Measurements from ENCODE around the gene SELENOV.
A peak's percentile ranks its signal among the peaks of the same experiment; 100 is the strongest.

The SELENOV gene, protein sequence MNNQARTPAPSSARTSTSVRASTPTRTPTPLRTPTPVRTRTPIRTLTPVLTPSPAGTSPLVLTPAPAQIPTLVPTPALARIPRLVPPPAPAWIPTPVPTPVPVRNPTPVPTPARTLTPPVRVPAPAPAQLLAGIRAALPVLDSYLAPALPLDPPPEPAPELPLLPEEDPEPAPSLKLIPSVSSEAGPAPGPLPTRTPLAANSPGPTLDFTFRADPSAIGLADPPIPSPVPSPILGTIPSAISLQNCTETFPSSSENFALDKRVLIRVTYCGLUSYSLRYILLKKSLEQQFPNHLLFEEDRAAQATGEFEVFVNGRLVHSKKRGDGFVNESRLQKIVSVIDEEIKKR

DNA sequence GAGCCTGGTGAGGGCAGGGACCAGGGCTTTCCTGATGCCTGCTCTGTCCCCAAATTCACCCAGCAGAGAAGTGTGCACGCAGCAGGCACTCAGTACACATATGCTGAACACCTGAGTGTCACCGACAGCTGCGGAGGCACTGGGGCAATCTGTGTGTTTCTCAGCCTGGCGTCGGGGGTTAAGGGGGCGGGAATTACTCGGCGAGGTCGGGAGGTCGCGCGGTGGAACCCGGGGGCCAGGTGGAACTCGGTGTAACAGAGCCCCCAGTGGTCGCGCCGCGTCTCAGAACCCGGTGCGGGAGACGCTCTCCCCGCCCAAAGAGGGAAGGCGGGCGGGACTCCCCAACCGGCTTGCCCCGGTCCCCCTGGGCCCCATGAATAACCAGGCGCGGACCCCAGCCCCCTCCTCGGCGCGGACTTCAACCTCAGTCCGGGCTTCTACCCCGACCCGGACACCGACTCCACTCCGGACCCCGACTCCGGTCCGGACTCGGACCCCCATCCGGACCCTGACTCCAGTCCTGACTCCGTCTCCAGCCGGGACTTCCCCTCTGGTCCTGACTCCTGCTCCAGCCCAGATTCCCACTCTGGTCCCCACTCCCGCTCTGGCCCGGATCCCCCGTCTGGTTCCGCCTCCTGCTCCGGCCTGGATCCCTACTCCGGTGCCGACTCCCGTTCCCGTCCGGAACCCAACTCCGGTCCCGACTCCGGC, at the start of gene SELENOV:
TSS of gene SELENOV (plus strand) at position 300 of the 711 bp plus-strand sequence. CDS start at position 374, 74 bp downstream.
- DNase-seq (ENCODE audit: low spot score), result no peak
- Histone ChIP-seq H3K4me3 (peak within 1 kb of the TSS; percentile 63), H3K27ac (no peak within 1 kb of the TSS)
- TF ChIP-seq, protein P1, sequence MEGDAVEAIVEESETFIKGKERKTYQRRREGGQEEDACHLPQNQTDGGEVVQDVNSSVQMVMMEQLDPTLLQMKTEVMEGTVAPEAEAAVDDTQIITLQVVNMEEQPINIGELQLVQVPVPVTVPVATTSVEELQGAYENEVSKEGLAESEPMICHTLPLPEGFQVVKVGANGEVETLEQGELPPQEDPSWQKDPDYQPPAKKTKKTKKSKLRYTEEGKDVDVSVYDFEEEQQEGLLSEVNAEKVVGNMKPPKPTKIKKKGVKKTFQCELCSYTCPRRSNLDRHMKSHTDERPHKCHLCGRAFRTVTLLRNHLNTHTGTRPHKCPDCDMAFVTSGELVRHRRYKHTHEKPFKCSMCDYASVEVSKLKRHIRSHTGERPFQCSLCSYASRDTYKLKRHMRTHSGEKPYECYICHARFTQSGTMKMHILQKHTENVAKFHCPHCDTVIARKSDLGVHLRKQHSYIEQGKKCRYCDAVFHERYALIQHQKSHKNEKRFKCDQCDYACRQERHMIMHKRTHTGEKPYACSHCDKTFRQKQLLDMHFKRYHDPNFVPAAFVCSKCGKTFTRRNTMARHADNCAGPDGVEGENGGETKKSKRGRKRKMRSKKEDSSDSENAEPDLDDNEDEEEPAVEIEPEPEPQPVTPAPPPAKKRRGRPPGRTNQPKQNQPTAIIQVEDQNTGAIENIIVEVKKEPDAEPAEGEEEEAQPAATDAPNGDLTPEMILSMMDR (IDR thresholded peaks at IDR 0.05), result no peak

DNA sequence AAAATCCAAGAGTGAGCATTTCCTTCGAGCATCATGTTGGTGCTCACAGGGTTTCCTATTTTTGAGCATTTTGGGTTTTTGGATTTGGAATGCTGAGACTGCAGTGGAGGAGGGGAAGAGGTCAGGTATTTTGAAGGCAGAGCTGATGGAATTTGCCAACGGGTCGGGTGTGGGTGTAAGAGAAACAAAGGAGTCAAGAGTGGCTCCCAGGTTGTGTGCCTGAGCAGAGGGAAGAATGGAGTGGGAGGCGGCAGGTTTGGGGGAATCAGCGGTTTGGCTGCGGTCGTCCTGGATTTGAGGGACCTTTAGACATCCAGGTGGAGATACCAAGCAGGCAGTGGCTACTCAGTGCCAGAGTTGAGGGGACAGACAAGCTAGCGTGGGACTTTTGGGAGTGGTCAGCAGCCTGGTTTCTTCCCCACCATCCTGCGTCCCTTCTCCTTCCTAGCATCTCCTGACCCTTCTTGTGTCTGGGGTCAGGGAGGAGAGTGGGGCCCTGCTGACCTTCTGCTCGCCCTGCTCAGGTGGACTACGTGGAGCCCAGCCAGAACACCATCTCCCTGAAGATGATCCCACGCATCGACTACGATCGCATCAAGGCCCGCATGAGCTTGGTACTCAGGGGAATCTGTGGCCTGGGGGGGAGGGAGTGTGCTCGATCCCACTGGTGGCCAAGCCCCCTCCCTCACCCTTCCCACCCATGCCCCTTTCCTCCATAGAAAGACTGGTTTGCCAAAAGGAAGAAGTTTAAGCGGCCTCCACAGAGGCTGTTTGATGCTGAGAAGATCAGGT, 48.8 kb upstream of the SELENOV start:
- no peak overlapping the region for H3K4me3 ChIP-seq
- TF ChIP-seq, protein P1 (IDR thresholded peaks at IDR 0.05), result no peak
- no peak for DNase-seq (ENCODE audit: low spot score)
- H3K27ac ChIP-seq, result no peak overlapping the region

DNA sequence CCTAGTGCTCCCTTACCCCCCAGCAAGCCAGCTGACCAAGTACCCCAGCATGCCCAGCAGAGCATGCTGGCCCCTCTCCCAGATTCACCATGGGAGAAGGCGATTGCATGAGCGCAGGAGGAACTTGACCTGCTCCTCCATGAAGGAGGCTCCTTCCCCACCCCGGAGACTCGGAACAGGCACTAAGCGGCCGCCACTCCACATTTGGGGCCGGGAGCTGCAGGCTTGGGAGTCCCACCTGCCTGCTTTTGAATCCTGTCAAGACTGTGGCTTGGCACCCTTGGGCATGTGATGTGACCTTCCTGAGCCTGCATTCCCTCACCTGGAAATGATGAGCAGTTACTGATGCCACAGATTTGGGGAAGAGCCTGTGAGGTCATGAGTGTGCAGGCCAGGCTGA, 47.0 kb upstream of the SELENOV start:
- TF ChIP-seq, protein P1 (IDR thresholded peaks at IDR 0.05), result no peak
- H3K4me3 ChIP-seq, result no peak overlapping the region
- DNase-seq (ENCODE audit: low spot score), result no peak

DNA sequence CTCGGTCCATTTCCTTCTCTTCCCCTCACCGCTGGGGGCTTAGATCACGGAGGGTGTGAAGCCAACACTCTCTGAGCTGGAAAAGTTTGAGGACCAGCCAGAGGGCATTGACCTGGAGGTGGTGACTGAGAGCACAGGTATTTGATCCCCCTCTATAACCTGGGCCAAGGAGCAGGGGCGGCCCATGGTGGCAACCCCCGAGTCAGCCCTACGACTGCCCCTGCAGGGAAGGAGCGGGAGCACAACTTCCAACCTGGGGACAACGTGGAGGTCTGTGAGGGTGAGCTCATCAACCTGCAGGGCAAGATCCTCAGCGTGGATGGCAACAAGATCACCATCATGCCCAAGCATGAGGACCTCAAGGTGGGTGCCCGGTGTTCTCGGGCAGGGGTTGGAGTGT, 45.9 kb upstream of the SELENOV start:
- TF ChIP-seq, protein P1 (IDR thresholded peaks at IDR 0.05), result no peak
- H3K27ac ChIP-seq, result no peak overlapping the region
- no peak overlapping the region for H3K4me3 ChIP-seq
- no peak for DNase-seq (ENCODE audit: low spot score)

More for the DNA sequence above, 47.0 kb upstream of the SELENOV start:
- no peak overlapping the region for H3K27ac ChIP-seq

DNA sequence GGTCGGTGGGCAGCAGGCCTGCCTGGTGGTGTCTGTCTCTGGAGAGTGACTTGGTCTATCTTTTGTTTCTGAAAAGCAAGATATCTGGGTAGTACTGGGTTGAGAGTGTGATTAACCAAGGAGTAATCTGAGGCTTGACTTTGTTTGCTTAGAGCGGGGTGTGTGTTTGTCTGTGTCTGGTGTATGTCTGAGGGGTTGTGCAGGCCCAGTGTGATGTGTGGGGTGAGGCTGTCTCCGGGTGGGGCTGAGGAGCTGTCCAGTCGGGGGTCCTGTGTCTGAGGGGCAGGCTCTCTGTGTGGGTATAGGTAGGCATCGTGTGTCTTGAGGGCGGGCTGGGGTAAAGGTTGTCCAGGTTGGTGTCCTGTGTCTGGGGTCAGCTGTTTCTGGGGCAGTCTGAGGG, 45.4 kb upstream of the SELENOV start:
- no peak for DNase-seq (ENCODE audit: low spot score)
- Histone ChIP-seq H3K4me3 (no peak overlapping the region), H3K27ac (no peak overlapping the region)
- TF ChIP-seq, protein P1 (IDR thresholded peaks at IDR 0.05), result no peak

DNA sequence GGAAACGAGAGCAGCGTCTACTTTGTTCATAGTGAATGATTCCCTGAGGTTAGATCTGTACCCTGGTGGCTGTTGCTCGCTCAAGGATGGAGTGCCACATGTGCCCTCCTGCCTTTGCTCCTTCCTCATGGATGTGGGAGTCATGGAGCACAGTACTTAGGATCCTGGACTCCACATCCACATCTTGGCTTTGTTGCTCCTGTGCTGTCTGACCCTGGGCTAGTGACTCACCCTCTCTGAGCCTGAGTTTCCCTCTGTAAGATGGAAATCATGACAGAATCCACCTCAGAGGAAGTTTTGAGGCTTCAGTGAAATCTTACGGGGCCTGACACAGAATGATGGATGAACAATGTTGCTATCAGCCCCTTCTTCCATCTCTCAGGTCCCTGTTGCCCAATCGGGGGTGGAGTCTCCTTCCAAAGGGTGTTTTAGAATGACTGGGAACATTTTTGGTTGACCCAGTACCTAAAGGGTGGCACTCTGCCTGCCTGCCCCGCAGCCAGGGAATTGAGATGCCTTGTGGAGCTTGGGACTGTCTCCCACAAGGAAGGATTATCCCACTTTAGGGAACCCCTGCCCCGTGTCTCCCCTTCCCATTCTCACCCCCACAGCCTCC, 44.1 kb upstream of the SELENOV start:
- Histone ChIP-seq H3K4me3 (no peak overlapping the region), H3K27ac (no peak overlapping the region)
- DNase-seq (ENCODE audit: low spot score), result no peak
- TF ChIP-seq, protein P1 (IDR thresholded peaks at IDR 0.05), result no peak
